Muscle of leg (tissue), 16 donors: Measurements from ENCODE around the gene OMA1. TPM values are rescaled to one million over a fixed set of nuclear protein-coding genes. Genes with fewer than 3 reads are reported as not detected.

Experiments
- DNase-seq: peaks from one replicate; pipeline ENCODE4 v3.0.0; 2013
- H3K27ac ChIP-seq: one replicate; pipeline ENCODE4 v1.5.1; 2013; ENCODE audit warnings: mild to moderate bottlenecking, low read length, control low read depth
- H3K27me3 ChIP-seq: one replicate; pipeline ENCODE4 v1.6.1; 2013; ENCODE audit warnings: low read length; ENCODE audit not compliant: control insufficient read depth, insufficient read depth
- H3K36me3 ChIP-seq: one replicate; pipeline ENCODE4 v1.6.1; 2013; ENCODE audit warnings: low read length; ENCODE audit not compliant: control insufficient read depth, insufficient read depth
- H3K4me1 ChIP-seq: one replicate; pipeline ENCODE4 v1.6.1; 2013; ENCODE audit warnings: low read length; ENCODE audit not compliant: control insufficient read depth, insufficient read depth
- H3K4me3 ChIP-seq: one replicate; pipeline ENCODE4 v1.5.1; 2013; ENCODE audit warnings: low read length, control low read depth
- H3K9me3 ChIP-seq: replicated peaks from 2 replicates; pipeline ENCODE4 v1.6.1; 2013; ENCODE audit warnings: low read depth, low read length; ENCODE audit not compliant: control insufficient read depth
- WGBS: methylation state at CpG from one replicate; pipeline ENCODE4 v1.1.5; 2013; ENCODE audit warnings: missing lambda C conversion rate; ENCODE audit not compliant: insufficient coverage; 5-methylcytosine and 5-hydroxymethylcytosine counted together
- long read RNA-seq, 11 donors: transcript quantifications; one replicate each; lab custom pipeline, GENCODE V29; 2026
- polyA plus RNA-seq, 8 donors: library from polyadenylated mRNA; unstranded; fragments of 120-200 nt; gene quantifications; one replicate each; pipeline versions ENCODE4 v1.2.1 to v1.2.3, GENCODE V29; 2013; ENCODE audit warnings: inconsistent platforms in 1 of 8, low replicate concordance in 1 of 8; ENCODE audit not compliant: insufficient read length in 8 of 8, insufficient read depth in 1 of 8
- total RNA-seq: library from RNA; stranded (reverse); fragments of 120-200 nt; gene quantifications from one replicate; pipeline ENCODE4 v1.2.4, GENCODE V29; 2013

Gene OMA1
- total RNA-seq, result 28.6 TPM
- 10 to 100 TPM in 7 of 8 donors, 1 to 10 TPM in 1; 9.3 to 22.1 (median 16.5) TPM for polyA plus RNA-seq
- long read RNA-seq, donor 1, result 0 reads
- long read RNA-seq, donor 2, result 0 reads
- long read RNA-seq, donor 3, result 0 reads
- long read RNA-seq, donor 4, result 0 reads
- long read RNA-seq, donor 5, result 0 reads
- long read RNA-seq, donor 6, result 0 reads
- long read RNA-seq, donor 7, result 0 reads
- long read RNA-seq, donor 8, result 0 reads
- long read RNA-seq, donor 9, result 0 reads
- long read RNA-seq, donor 10, result 0 reads
- long read RNA-seq, donor 11, result 0 reads

GRCh38 chr1:58546520-58547308 lies at the start of gene OMA1:
Gene OMA1, minus strand, starts transcription at chr1:58546726. Its CDS starts 7,432 bp downstream, at chr1:58539294.
- Histone ChIP-seq H3K27ac (peak within 1 kb of the TSS; percentile 96), H3K4me1 (peaks cover 9% of the 10 kb centered on the region), H3K36me3 (no peaks in the 10 kb centered on the region), H3K27me3 (no peaks in the 10 kb centered on the region), H3K4me3 (peak within 1 kb of the TSS; percentile 78), H3K9me3 (no peaks in the 10 kb centered on the region)
- peak; percentile 99 for DNase-seq
- WGBS, result 0% methylated on average over 40 of the region's 46 CpGs

- H3K4me1 ChIP-seq, result peaks cover 18% of the 10 kb centered on the region
- DNase-seq, result no peak
- no peaks in the 10 kb centered on the region for H3K36me3 ChIP-seq
- no peak overlapping the region for H3K4me3 ChIP-seq
- WGBS, result no CpG with 5 or more reads among the region's 1 CpG
- no peaks in the 10 kb centered on the region for H3K9me3 ChIP-seq
- H3K27ac ChIP-seq, result no peak overlapping the region
- H3K27me3 ChIP-seq, result peaks cover 3% of the 10 kb centered on the region
Measured at GRCh38 chr1:58594546-58594945, 48.0 kb upstream of the OMA1 start.

GRCh38 chr1:58592522-58593134 lies 46.1 kb upstream of the OMA1 start:
- Histone ChIP-seq H3K4me1 (peaks cover 18% of the 10 kb centered on the region), H3K27ac (peak overlapping the region; percentile 13), H3K9me3 (no peaks in the 10 kb centered on the region), H3K36me3 (no peaks in the 10 kb centered on the region), H3K27me3 (peaks cover 2% of the 10 kb centered on the region), H3K4me3 (no peak overlapping the region)
- WGBS, result 80% methylated on average over 1 of the region's 5 CpGs
- peak; percentile 53 for DNase-seq

GRCh38 chr1:58591806-58592205 lies 45.3 kb upstream of the OMA1 start:
- H3K9me3 ChIP-seq, result no peaks in the 10 kb centered on the region
- no peak overlapping the region for H3K27ac ChIP-seq
- no peaks in the 10 kb centered on the region for H3K36me3 ChIP-seq
- H3K4me1 ChIP-seq, result peaks cover 16% of the 10 kb centered on the region
- no CpG with 5 or more reads among the region's 1 CpG for WGBS
- no peak overlapping the region for H3K4me3 ChIP-seq
- no peak for DNase-seq
- peaks cover 2% of the 10 kb centered on the region for H3K27me3 ChIP-seq

- H3K4me1 ChIP-seq, result peaks cover 16% of the 10 kb centered on the region
- no peaks in the 10 kb centered on the region for H3K9me3 ChIP-seq
- no peak overlapping the region for H3K27ac ChIP-seq
- H3K4me3 ChIP-seq, result no peak overlapping the region
- H3K36me3 ChIP-seq, result no peaks in the 10 kb centered on the region
- no peak for DNase-seq
- H3K27me3 ChIP-seq, result peaks cover 2% of the 10 kb centered on the region
Measured at GRCh38 chr1:58590019-58590418, 43.5 kb upstream of the OMA1 start.

- peaks cover 20% of the 10 kb centered on the region for H3K4me1 ChIP-seq
- no peak for DNase-seq
- H3K36me3 ChIP-seq, result no peaks in the 10 kb centered on the region
- no peak overlapping the region for H3K4me3 ChIP-seq
- H3K27ac ChIP-seq, result no peak overlapping the region
- H3K27me3 ChIP-seq, result peaks cover 2% of the 10 kb centered on the region
- no peaks in the 10 kb centered on the region for H3K9me3 ChIP-seq
- WGBS, result no CpG with 5 or more reads among the region's 5 CpGs
Measured at GRCh38 chr1:58588396-58588795, 41.9 kb upstream of the OMA1 start.

GRCh38 chr1:58587667-58588066 lies 41.1 kb upstream of the OMA1 start:
- Histone ChIP-seq H3K27ac (no peak overlapping the region), H3K27me3 (peaks cover 2% of the 10 kb centered on the region), H3K36me3 (no peaks in the 10 kb centered on the region), H3K4me3 (no peak overlapping the region), H3K4me1 (peaks cover 17% of the 10 kb centered on the region), H3K9me3 (no peaks in the 10 kb centered on the region)
- WGBS, result no CpG with 5 or more reads among the region's 2 CpGs
- no peak for DNase-seq

- Histone ChIP-seq H3K9me3 (no peaks in the 10 kb centered on the region), H3K4me1 (peaks cover 5% of the 10 kb centered on the region), H3K27ac (no peak overlapping the region), H3K36me3 (no peaks in the 10 kb centered on the region), H3K27me3 (peaks cover 2% of the 10 kb centered on the region), H3K4me3 (no peak overlapping the region)
- no CpG with 5 or more reads among the region's 4 CpGs for whole genome bisulfite sequencing
- DNase-seq, result peak; percentile 46
Measured at GRCh38 chr1:58586271-58586670, 39.7 kb upstream of the OMA1 start.

DNA sequence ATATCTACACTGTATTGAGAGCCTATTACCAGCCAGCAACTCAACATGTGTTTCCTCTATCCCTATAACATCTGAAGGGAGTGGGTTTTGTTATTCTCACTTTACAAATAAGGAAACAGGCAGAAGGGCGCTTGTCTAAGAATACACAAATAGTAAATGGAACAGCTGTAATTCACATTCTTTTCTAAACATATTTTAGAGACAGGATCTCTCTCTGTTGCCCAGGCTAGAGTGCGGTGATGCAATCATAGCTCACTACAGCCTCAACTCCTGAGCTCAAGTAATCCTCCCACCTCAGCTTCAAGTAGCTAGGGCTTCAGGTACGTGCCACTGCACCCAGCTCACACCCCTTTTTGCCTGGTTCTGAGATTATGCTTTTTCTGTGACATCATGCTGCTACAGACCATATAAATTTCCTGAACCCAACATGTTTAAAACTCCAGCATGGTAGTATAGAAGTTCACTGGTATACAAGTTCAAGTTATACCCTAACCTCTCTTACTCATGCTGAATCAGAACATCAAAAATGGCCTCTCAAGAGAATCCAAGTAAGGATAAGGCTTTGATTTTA lies 39.1 kb upstream of the OMA1 start:
- H3K36me3 ChIP-seq, result no peaks in the 10 kb centered on the region
- peaks cover 2% of the 10 kb centered on the region for H3K27me3 ChIP-seq
- H3K9me3 ChIP-seq, result no peaks in the 10 kb centered on the region
- no peak for DNase-seq
- H3K27ac ChIP-seq, result no peak overlapping the region
- H3K4me1 ChIP-seq, result peaks cover 4% of the 10 kb centered on the region
- no peak overlapping the region for H3K4me3 ChIP-seq
- 46% methylated on average over 2 of the region's 3 CpGs for WGBS

DNA sequence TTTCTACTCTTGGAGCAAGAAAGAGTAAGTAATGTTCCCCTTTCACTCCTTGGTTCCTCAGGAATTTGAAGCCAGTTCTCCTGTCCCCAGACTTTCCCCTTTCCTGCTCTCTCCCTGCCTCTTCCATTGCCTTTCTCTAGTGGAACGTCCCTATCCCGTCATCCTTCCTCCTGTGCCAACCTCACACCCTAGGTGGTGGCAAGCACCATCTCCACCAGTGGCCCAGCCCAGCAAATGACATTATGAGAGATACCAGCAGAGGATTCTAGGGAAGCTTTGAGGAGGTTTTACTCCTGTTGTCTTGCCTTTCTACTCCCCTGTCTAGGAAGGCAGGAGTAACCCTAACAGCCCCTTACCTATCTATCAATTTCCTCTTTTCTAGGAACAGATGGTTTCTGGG lies 38.6 kb upstream of the OMA1 start:
- Histone ChIP-seq H3K27ac (no peak overlapping the region), H3K27me3 (peaks cover 2% of the 10 kb centered on the region), H3K9me3 (no peaks in the 10 kb centered on the region), H3K4me3 (no peak overlapping the region), H3K4me1 (peaks cover 4% of the 10 kb centered on the region), H3K36me3 (no peaks in the 10 kb centered on the region)
- WGBS, result 65% methylated on average over 2 of the region's 2 CpGs
- no peak for DNase-seq
